NCI-H1417 (cell line): Measurements from ENCODE around the gene PRDM2.

Experiments
- DNase-seq, 3 experiments: peaks; one replicate each; lab custom pipeline; 2025; lab: John Stamatoyannopoulos, UW

Gene PRDM2

DNA sequence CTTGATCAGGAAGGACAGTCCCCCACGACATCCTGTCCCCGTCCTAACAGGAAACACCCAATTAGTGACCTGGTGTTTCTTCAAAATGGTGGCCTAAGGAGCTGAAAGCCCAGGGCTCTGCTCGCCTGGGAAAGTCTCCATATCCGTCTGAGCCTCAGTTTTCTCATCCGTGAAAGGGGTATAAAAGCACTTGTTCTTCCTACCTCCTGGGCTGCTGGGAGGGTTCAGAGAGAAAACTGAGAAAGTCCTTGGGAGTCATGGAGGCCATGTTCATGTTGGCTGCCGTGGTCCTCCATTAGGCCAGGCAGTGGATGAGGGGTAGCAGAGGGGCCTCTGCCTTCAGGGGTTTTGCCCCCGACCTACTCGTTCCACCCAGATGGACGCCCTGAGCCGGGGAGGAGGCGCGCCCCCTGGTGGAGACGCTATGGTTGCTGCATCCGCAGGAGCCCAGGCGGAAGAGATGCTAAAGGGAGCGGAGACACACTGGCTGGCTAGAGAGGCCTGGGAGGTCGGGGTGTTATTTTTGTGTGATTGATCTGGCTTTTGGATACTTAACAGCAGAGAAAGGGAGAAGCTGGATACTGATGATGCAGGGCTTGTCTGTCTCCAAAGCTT, 113.5 kb downstream of the PRDM2 start:
- DNase-seq, result no peak

DNA sequence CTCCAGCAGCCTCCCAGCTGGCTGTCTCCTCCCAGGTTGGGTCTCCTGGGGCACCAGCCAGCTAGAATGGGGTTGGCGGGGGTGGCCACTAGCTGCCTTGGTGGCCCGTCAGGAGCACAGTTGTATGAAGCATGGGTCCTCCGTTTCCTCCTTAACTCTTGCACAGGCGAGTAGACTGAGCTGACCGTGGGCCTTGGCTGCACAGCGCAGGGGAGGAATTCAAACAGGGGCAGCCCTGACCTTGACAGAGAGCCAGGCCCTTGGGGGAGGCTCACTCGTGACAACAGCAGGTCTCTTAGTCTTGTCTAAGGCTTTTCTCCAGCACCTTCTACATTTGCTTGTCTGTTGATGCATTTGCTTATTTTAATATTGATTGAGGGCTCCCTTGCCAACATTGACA, 114.1 kb downstream of the PRDM2 start:
- no peak for DNase-seq

DNA sequence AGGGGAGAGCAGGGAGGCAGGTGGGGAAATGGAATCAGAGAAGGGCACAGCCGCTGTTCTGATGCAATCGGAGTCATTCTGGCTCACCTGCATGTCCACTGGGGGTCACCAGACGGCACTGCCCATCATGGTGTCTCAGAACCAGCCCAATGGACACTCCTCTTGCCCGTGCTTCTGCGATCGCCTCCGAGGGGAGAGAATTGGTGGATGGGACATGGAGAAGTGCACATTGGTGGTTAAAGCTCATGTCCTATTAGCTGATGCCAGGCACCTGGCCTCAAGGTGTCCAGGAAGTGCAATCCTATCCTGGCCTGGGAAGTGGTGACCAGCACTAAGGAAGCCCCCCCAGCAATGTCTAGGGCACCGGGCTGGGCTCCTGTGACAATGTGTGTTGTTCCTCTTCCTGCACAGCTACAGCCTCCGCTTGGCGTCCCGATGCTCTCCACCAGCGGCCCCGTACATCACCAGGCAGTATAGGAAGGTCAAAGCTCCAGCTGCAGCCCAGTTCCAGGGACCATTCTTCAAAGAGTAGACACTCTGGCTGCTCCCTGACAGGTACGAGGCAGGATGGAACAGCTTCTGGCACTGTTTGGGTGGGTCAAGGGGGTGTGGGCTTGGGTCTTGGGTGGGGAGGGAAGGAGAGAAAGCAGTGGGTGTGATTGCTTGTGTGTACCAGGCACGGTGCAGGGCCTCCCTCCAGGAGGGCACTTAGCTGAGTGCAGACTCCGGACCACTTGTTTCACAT, 116.2 kb downstream of the PRDM2 start:
- no peak for DNase-seq

DNA sequence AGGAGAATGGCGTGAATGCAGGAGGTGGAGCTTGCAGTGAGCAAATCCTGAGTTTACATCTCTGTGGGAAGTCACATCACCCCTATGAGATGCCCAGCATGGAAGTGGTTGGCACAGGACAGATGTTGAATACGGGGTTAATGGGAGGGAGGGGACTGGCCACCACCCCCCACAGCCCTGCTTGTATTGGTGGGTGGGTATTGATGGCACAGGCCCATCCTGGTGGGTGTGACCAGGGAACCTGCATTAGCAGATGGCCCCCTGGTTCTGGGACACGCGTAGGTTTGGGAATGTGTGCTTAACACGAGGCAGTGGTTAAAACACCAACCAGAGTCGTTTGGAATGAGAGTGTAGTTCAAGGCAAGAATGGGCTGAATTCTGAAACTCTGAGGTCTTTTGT, 117.9 kb downstream of the PRDM2 start:
- DNase-seq, result no peak

DNA sequence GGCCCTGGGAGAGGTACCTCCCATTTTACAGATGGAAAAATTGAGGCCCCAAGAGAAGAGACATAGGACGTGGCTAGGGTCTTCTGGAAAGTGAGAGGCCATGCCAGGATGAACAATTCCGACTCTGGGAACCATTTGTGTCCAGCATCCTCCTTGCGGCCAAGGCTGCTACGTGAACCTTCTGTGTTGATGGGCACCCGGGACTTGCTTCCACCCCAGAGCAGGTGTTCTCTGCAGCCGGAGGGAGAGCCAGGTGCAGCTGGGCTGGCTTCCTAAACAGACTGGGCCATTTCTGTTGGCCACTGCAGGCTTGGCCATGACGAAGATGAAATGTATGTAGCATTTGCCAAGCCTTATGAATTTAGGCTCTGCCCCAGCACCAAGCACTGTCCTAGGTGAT, 118.9 kb downstream of the PRDM2 start:
- no peak for DNase-seq

DNA sequence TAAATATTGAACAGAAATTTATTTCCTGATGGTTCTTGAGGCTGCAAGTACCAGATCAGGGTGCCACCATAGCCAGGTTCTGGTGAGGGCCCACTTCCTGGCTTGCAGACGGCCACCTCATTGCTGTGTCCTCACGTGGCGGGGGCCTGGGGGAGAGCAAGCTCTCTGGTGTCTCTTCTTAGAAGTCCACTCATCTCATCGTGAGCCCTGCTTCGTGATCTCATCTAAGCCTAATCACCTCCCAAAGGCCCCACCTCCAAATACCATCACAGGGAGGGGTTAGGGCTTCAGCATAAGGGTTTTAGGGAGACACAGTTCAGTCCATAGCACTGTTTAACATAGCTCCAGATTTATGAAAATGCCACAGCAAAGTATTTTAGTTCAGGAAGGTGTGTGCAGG, 119.7 kb downstream of the PRDM2 start:
- no peak for DNase-seq

DNA sequence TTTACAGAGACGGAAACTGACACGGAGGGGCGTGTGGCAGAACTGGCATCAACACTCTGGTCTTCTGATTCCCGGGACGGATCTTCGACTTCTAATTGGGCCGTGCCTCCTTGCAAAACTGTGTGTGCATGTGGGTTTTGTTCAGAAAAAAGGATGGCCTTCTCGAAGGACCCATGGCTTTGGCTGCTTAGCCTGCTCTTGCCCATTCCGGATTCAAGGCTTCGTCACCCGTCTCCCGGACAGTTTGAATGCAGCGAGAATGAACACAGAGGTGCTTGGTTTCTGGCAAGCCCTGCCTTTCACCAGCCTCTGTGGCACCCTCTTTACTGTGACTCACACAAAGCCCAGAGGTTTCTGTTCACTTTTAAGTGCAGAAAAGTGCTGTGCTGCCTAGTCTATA, 120.1 kb downstream of the PRDM2 start:
- DNase-seq, result no peak

DNA sequence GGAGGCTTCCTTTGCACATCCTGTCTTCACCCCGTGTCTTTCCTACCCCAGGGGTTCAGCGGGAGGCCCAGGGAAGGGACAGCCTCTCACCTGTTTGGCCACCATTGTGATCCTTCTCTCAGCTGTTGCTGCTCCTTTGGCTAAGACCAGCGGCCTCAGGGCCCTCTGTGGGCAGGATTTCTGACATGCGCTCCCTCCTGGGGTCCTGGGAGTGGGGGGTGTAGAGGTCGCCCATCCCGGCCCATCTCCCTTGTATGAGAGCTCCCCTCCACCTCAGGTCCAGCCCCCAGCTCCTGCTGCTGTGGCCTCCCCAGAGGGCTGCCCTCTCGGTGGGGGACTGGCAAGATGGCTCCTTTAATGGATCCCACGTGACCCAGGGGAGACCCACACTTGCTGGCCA, 120.5 kb downstream of the PRDM2 start:
- no peak for DNase-seq

DNA sequence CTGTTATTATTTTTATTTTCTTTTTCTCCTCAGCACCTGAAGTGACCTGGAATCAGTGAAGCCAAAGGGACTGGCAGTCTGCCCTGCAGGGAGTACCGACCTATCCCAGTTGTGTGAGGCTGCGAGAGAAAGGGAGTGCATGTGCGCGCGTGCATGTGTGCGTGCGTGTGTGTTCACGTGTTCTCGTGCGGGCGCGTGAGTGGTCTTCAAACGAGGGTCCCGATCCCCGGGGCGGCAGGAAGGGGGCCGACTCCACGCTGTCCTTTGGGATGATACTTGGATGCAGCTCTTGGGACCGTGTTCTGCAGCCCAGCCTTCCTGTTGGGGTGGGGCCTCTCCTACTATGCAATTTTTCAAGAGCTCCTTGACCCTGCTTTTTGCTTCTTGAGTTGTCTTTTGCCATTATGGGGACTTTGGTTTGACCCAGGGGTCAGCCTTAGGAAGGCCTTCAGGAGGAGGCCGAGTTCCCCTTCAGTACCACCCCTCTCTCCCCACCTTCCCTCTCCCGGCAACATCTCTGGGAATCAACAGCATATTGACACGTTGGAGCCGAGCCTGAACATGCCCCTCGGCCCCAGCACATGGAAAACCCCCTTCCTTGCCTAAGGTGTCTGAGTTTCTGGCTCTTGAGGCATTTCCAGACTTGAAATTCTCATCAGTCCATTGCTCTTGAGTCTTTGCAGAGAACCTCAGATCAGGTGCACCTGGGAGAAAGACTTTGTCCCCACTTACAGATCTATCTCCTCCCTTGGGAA, 123.3 kb downstream of the PRDM2 start:
- no peak for DNase-seq

DNA sequence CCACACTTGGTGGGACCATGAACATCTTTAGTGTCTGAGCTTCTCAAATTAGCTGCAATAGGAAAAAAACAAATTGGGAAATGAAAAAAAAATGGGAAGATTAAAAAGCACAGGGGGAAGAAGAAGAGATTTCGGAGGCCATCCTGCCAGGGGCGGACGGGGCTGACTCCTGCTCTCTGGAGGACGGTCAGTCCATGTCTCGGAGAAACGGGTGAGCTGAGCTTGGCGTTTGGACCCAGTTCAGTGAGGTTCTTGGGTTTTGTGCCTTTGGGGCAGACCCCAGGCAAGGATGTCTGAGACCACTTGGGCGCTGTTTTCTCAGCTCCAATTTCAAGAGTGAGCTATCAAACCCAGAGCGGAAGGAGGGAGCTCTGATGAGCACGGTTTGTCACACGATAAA, 123.9 kb downstream of the PRDM2 start:
- DNase-seq, result no peak

DNA sequence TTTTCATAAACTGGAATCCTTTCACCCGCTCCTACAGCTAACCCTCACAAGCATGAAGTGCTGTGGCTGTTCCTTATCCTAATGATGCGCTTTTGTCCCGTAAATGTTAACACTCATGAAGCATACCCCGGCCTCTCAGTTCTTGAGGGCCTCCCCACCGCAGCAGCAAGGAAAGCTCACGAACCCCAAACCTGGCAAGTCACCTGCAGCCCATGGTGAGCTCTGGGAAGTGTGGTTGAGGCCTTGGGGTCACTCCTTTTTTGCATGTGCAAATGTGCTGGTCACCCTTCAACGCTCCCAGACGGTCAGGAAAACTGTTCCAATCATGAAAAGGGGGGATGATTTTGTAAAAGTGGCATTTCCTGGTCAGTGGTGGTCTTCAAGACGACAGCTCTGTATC, 124.6 kb downstream of the PRDM2 start:
- DNase-seq, result no peak

DNA sequence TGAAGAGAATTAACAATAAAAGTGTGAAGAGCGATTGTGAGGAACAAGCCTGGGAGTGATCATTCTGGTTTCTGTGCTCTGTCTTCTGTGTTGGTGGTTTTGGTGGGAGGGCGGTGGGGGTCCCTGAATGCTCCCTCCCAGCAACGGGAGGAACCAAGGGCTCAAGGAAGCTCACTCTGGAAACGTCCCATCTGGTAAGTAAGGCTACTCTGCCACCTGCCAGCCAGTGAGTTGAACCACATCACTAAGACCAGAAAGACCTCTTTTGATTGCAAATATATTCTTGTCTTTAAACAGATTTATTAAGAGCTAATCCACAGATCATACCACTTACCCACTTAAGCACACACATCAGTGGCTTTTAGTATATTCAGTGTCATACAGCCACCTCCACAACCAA, 125.0 kb downstream of the PRDM2 start:
- no peak for DNase-seq

DNA sequence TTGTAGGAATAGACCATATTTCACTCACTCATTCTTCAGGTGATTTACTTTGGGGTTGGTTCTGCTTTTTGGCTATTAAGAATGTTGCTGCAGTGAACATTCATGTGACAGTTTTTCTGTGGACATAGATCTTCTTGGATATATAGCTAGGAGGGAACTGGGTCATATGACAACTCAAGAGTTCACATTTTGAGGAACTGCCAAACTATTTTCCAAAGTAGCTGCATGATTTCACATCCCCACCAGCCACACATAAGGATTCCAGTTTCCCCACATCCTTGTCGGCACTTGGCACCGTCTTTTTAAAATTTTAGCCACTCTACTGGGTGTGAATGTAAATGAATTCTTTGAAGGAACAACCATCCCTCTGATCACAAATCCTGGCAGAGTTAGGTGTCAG, 126.0 kb downstream of the PRDM2 start:
- no peak for DNase-seq

DNA sequence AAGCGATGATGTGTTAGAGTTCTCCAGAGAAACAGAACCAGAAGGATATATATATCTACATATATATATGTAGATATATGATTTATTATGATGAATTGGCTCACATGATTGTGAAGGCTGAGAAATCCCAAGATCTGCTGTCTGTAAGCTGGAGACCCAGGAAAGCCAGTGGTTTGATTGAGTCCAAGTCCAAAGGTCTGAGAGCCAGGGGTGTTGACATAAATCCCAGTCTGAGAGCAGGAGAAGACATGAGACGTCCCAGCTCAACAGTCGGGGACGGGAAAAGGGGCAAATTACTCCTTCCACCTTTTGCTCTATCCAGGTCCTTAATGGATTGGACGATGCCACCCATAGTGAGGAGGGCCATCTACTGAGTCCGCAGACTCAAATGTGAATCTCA, 126.6 kb downstream of the PRDM2 start:
- no peak for DNase-seq

DNA sequence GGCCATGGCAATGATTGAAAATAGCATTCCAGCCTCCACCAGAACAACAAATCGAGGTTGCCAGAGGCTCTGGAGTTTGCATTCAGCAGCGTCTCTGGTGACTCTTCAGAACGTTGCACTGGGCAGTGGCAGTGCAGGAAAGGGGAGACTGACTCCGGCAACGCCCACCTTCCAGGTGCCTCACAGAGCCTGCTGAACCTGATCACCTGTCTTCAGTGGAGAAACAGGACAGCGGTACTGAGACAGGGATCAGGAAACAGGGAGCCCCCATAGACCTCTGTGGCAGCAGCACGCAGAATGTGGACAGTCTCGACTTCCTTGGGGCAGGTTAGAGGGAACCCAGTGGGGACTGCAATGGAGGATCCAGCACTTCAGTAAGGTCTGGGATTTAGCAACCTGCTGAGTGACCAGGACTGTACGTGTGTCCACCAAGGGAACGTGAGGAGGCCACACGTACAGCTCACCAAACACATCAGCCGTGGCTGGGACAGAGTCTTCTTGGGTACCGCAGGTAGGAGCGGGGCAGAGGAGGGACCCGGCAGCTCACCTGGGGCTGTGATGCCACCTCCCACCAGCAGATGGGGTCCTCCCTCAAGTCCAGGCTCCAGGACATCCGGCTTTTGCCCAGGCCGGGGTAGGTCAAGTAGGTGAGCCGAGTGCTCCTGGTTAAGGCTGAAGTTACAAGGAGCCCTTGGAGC, 128.6 kb downstream of the PRDM2 start:
- DNase-seq, result peak in 2 of 3 experiments; percentile 17 to 21

DNA sequence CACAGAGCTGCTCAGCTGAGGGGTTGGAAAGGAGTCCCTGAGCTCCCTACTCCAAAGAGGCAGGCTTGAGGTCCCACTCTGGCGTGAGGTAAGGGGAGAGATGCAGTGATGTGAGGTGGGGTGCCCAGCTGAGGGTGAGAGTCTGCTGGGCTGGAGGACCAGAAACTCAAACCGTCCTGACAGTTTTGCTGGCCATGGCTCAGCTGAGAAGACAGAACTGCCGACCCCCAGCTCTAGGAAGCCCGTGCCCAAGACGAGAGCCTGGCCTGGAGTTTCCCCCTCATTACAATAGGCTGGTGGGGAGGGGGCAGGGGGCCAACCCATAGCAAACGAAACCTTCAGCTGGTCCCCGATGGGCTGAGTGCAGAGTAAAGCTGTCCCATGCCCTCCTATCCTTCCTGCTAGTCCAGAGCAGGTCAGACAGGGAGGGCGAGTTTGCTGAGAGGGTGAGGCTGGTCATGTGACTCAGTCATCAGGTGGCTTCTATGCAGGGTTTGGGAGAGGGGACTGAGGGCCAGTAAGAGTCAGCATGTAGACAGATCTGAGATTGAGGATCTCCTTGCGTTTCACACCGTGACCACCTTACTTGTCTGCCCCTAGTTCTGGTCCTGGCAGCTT, 129.3 kb downstream of the PRDM2 start:
- DNase-seq, result no peak

DNA sequence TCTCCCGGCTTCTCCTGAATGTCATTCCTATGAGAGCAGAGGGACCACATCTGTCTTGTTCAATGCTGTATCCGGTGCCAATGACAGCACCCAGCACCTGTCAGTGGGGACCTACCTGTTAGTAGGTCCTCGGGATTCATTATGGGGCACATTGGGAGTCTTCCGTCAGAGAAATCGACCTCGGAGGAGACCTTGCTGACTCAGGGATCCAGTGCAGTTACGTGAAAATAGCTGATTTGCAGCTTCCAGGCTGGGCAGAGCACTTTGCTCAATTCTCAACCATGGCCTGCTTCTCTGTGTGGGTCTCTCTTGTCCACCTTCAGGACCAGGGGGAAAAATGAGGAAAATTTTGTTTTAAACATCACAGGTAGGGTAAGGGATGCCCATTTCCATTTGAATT, 130.2 kb downstream of the PRDM2 start:
- no peak for DNase-seq

DNA sequence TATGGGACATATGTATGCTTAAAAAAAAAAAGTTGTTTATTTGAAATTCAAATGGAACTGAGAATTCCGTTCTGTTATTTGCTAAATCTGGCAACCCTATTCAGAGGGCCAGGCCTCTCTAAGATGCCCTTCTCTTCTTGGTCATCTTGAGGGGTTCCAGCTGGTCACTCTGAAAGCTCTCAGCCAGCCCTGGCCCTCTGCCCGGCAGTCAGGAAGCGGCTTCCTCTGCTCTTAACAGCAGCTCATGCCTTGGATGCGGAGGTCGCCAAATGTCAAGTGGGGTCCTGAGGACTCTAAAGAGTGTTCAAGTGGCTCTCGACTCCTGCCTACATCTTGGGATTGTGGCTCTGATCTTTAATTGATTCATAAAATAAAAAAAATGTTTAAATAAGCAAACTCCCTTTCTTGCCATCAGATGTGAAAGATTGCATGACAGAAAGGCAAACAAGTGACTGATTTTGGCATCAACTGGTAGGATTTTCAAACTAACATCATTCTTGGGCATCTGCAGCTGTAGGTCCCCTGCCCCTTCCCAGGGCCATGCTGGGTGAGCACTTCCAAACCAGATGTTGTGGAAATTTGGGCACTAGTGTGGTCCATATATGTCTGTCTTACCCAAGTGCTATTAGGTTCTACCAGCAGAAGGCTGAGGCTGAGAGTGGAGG, 130.8 kb downstream of the PRDM2 start:
- DNase-seq, result peak in 2 of 3 experiments; percentile 19 to 29

DNA sequence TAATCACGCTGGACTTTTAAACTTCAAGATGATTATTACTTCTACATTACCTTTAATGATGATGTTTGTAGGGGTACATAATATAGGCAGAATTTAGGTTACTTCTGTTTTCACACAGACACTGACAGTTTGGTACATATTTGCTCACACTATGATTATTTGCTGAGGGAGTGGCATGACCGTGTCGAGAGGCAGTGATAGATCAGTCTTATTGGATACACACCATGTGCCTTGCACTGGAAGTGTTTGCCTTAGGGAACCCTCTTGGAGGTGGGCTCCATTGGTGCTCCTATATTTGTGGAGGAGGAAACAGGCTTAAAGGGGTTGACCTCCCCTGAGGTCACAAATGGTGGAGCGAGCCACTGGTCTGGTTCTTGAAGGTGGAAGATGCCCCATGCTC, 132.1 kb downstream of the PRDM2 start:
- DNase-seq, result peak in 2 of 3 experiments; percentile 72 to 87

DNA sequence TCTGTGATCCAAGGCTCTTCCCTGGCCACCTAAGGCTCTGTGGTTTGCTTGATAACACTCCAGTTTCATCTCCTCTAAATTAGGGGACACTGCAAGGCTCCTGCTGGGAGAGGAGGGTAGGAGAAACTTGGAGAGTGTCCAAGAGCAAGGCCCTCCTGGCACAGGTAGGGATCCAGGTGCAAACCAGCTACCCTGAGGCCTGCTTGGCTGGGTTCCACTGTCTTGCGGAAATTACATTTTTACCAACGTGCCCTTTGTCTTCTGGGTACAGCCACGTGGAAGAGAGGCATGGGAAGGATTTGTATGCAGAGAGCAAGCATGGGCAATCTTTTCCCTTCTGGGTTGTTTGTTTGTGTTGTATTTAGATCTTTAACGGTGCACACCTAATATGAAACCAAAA, 132.5 kb downstream of the PRDM2 start:
- DNase-seq, result peak; percentile 72 to 87 (median 79)

DNA sequence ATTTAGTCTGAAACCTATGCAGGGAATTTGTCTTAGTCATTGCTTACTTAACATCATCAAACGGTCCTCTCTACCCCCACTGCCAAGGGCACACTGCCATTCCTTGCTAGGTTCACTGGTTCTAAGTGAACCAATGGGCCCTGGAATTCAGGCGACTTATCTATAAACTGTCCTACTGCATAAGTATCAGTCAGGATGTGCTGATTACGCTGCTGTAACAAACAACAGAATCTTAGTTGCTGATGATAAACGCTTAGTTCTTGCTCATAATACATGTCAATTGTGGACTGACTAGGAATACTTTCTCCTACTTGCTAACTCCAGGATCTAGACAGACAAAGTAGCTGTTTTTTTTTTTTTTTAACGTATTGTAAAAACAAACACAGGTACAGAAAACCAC, 136.1 kb downstream of the PRDM2 start:
- no peak for DNase-seq

DNA sequence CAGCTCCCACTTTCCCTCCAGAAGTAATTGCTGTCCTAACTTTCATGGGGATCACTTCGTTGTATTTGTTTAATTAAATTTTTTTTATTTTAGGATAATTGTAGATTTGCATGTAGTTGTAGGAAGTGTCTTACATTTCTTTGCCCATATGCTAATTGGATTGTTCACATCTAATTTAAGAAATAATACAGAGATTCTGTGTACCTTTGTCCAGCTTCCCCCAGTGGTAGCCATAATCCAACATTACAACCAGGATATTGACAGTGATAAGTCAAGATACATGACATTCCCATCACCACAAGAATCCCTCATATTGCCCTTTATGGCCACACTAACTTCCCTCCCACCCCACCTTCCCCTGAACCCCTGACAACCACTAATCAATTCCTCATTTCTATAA, 136.6 kb downstream of the PRDM2 start:
- DNase-seq, result no peak
